GM10266 (cell line): ENCODE data around the gene SLC48A1.
"Not testable (repeated sequence)": the region's sequence is repeated elsewhere in the genome, so short reads cannot be mapped to it uniquely, and the experiment has no call there.

Experiments used
- DNase-seq: peaks from one replicate; pipeline ENCODE4 v3.0.0; 2012; ENCODE audit errors: extremely low spot score
- TF ChIP-seq, protein P1 (sequence below): IDR thresholded peaks from 2 replicates; pipeline ENCODE4 v1.5.1; 2012; ENCODE audit warnings: mild to moderate bottlenecking, low read depth; ENCODE audit not compliant: control insufficient read depth, insufficient read depth; ENCODE audit errors: missing control alignments

SLC48A1 gene

GRCh38 chr12:47805417-47805816, 32.4 kb downstream of the SLC48A1 start:
- no peak for DNase-seq
- TF ChIP-seq, protein P1, sequence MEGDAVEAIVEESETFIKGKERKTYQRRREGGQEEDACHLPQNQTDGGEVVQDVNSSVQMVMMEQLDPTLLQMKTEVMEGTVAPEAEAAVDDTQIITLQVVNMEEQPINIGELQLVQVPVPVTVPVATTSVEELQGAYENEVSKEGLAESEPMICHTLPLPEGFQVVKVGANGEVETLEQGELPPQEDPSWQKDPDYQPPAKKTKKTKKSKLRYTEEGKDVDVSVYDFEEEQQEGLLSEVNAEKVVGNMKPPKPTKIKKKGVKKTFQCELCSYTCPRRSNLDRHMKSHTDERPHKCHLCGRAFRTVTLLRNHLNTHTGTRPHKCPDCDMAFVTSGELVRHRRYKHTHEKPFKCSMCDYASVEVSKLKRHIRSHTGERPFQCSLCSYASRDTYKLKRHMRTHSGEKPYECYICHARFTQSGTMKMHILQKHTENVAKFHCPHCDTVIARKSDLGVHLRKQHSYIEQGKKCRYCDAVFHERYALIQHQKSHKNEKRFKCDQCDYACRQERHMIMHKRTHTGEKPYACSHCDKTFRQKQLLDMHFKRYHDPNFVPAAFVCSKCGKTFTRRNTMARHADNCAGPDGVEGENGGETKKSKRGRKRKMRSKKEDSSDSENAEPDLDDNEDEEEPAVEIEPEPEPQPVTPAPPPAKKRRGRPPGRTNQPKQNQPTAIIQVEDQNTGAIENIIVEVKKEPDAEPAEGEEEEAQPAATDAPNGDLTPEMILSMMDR: no peak

GRCh38 chr12:47807338-47807737, 34.3 kb downstream of the SLC48A1 start:
- TF ChIP-seq, protein P1: no peak
- no peak for DNase-seq

DNA sequence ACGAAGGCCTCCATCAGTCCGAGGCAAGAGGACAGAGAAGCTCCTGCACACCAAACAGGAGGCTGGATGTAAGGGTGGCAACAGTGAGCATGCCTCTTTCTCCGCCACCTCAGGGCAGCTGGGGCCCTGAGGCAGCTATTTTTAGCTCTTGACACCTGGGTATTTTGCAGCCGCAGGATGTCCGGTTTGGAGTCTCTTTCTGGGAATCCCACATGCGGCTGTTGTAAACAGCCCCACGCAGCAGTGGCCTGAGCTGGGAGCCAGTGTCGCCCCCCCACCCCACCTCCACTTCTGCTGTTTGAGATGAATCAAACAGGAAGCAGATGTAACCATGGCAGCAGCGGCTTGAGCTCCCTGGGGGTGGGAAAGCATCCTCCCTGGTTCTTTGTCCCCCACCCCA, 35.0 kb downstream of the SLC48A1 start:
- TF ChIP-seq, protein P1: no peak
- DNase-seq: peak; percentile 73

DNA sequence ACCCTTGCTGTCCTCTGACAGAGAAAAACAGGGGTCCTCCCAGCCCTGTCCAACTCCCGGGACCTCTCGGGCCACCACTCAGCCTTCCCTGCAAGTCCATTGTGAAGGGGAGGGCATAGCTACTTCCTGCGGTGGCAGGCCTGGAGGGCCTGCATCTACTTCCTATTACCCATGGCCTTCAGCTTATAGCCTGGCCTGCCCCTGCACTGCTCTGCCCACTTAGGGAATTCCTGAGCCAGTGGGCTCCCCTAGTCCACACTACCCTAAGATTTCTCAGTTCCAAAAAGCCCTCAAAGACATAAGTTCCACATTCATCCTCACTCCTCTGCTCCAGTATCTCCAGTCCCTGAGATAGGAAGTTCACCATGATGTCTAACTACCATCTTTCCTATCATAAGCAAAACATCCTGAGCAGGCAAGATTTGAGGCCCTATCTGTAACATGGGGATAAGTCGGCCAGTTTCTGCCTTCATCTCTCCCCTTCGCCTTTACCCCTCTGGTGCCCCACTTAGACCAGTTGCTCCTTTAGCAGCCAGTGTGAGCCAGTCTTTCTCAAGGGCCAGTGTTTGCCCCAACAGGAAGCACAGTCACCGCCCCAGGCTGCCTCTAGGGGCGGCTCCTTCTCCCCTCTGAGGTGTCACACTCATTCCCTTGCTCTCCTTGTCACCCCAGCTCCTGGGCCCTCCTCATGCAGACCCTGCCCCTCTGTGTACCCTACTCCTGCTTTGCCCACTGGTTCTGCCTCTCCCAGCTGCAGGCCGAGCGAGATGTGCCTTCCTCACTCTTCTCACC, 35.7 kb downstream of the SLC48A1 start:
- no peak for DNase-seq
- TF ChIP-seq, protein P1: peak; percentile 26

DNA sequence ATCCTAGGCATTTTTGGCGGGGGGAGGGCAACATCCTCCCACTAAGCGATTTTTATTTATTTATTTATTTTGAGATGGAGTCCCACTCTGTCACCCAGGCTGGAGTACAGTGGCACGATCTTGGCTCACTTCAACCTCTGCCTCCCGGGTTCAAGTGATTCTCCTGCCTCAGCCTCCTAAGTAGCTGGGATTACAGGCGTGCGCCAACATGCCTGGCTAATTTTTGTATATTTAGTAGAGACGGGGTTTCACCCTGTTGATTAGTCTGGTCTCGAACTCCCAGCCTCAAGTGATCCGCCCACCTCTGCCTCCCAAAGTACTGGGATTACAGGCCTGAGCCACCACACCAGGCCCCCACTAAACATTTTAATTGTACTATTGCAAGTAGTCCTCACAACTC, 36.5 kb downstream of the SLC48A1 start:
- DNase-seq: not testable (repeated sequence)

GRCh38 chr12:47811072-47811396, 38.0 kb downstream of the SLC48A1 start:
- DNase-seq: no peak
- TF ChIP-seq, protein P1: no peak

DNA sequence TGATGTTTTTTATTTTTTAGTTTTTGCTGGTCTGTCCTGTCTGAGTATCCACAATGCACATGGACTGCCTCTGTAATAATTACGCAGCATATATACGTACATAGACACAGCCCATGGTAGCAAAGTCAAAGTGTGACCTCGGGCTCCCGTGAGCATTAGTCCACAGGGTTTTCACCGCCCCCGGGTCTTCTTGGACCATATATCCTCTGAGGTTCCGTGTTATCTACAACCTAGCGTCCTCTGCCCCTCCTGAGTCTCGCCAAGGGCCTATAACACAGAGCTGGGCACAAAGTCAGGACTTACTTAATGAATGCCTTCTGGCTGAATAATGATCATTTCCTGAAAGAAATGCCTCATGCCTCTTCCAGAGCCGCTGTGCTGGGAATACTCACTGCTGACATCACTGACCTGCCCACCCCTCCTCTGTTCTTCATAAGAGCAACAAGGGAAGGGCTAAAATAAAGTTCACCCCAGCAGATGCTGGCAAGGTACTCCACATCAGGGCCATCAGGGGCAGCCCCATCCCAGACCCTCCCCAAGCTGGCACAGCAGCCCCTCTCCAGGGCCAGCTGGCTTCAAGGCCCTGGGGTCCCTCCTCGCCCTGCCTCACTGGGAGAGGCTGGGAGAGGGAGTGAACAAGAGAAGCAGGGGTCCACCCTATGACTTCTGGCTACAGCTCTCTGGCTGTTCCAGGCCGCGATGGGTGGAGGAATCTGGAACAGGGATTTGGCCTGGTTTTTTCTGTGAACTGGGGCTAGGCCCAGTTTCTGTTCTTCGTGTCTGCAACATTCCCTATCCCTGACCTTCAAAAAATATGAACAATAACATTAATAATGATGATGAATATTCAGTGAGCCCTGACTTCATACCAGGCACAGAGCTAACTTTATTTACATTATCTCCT, 38.8 kb downstream of the SLC48A1 start:
- DNase-seq: no peak
- TF ChIP-seq, protein P1: no peak
